ENCODE data around the gene TGM1.
A peak's percentile ranks its signal among the peaks of the same experiment; 100 is the strongest.

Gene TGM1

DNA sequence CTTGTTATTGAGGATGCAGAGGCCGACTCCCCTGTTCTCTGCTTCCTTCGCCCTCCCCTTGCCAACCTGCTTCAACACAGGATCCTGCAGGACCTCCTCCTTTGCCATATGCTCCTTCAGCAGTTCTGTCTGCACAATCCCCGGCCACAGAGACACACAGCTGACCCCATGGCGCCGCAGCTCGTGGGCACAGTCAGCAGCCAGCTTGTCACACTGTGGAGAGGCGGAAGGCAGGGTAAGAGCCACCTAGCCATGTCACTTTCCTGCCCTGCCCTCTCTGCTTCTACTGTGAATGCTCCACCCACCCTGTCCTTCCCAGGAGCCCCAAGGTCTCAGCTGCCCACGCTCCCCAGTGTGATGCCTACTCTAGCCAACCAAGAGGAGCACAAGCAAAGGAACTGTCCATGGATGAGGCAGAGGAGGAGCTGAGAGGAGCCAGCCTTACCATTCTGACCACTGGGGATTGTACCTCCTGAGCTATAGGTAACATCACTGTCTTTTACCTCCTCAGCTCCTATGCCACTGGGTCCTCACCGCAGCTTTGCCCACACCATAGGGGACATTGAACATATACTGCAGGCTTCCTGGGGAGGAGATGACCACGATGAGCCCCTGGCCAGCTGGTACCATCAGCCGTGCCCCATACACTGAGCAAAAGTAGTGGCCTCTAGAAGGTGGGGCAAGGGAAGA lies 29.3 kb upstream of the TGM1 start:
- DNase-seq (ENCODE audit: extremely low read depth in 1 of 2, low read depth in 1 of 2): no peak

DNA sequence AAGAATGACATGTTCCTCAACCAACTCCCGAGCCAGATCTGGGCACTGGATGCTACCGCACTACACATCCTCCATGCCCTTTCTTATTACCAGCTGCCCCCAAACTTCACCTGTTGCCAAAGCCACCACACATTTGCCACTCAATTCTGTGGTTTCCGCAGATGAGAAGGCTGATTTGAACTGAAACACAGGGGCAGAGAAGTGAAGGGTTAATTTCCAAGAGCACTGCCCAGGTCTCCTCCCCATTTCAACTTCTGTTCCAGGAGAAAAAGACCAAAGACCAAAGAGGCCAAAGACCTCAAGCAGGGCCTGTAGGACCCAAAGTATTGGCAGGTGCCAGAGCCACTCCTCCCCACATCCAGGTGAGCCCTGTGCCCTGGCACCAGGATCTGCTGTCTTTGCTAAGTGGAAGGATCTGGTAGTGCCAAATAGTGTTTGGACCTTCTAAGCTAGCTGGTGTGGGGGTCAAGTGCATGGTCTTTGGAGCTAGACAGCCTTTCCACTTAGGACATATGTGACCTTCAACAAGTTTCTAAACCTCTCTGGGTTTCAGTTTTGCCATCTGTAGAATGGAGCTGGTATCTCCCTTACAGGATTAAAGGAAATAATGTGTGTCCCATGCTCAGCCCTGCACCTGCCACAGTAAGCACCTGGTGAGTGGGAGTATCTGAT lies 28.6 kb upstream of the TGM1 start:
- DNase-seq (ENCODE audit: extremely low read depth in 1 of 2, low read depth in 1 of 2): no peak

DNA sequence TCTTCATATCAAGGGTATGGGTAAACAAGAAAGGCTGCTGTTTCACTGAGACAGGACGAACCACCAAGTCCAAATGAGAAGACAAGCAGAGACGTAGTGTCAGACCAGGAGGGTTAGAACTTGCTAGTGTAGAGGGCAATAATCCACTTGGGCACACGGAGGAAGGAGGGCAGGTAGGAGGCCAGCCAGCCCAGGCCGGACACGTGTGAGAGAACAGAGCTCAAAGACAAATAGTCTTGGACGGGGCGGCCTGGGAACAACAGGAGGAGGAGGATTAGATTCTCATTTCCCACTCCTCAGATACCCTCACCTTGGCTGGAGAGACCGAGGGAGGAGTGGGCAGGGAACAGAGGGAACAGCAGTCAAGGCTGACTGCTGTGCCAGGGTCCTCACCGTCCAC lies 27.8 kb upstream of the TGM1 start:
- no peak for DNase-seq (ENCODE audit: extremely low read depth in 1 of 2, low read depth in 1 of 2)

DNA sequence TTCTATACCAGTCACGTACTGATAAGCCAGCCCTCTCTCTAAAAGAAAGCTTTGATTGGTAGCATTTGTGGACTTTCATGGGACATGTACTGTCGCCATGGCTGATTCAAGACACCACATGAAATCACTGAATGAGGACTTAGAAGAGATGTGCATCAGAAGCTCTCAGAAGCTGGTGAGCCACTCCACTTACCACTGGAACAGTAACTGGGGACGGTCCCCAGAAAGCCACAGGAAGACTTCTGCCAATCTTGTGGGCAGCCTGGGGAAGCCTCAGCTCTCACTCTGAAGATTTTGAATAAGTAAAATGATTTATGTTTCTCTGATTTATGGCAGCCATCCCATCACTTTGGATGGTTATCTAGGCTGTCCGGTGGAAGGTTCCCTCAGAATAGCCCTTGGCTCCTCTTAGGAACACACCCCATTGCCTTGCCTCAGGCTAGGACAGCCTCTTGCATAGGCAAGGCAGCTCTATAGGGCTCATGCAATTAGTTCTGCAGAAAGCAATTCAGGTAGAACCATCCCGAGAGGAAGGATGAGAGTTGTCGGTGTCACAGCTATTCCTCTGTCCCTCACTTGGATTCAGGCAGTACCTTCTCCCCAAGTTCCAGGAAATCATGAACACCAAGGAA lies 26.8 kb upstream of the TGM1 start:
- DNase-seq (ENCODE audit: extremely low read depth in 1 of 2, low read depth in 1 of 2): peak in 1 of 2 donors; percentile 82

DNA sequence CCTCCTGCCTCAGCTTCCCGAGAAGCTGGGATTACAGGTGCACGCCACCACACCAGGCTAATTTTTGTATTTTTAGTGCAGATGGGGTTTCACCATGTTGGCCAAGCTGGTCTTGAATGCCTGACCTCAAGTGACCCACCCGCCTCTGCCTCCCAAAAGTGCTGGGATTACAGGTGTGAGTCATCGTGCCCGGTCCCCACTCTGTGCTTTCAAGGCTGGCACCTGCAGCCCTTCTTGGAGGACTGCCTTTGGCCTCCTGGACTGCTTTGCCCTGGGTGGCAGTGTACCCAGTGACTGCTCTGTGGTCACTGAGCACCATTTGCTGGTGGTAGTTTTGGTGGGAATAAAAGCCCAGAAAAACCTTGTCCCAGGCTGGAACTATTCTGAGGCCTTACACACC lies 24.0 kb upstream of the TGM1 start:
- DNase-seq (ENCODE audit: extremely low read depth in 1 of 2, low read depth in 1 of 2): no peak

DNA sequence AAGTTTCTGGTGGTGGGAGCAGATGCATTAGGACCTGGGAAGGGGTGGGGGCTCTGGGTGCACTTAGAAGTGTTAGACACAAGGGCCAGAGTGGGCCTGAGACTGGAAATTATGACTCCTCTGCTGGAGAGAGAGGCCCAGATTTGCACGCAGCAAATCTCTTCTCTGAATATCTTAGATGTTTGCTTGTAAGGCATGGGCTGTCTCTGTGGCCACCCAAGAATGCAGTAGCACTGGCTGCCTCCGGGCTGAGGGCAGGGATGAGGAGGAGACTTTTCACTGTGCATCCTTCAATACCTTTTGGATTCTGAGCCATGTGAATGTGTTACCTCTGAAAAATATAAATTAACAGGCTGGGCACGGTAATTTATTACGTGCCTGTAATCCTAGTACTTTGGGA lies 22.4 kb upstream of the TGM1 start:
- DNase-seq (ENCODE audit: extremely low read depth in 1 of 2, low read depth in 1 of 2): no peak

DNA sequence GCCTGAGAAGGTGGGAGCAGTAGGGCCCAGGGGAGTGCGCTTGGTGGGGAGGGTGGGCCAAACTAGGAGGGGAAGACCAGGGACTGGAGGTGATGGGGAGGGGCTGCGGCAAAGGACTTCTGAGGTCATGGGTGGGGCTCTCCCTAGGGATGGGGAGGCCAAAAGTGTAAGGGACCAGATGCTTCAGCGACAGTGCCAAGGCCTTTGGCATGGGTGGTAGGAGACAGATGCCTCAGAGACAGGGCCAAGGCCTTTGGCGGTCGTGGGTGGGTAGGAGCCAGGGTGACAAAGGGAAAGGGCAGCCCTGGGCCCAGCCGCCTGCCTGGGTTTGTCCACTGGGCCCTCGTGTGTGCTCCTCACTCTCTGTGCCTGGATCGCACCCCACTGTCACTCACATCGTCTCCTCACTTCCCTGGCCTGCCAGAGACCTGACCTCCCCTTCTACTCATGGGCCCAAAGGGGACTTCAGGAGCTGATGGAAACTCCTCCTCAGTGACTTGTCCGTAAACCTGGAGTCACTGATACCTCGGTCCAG lies 21.6 kb upstream of the TGM1 start:
- no peak for DNase-seq (ENCODE audit: extremely low read depth in 1 of 2, low read depth in 1 of 2)

DNA sequence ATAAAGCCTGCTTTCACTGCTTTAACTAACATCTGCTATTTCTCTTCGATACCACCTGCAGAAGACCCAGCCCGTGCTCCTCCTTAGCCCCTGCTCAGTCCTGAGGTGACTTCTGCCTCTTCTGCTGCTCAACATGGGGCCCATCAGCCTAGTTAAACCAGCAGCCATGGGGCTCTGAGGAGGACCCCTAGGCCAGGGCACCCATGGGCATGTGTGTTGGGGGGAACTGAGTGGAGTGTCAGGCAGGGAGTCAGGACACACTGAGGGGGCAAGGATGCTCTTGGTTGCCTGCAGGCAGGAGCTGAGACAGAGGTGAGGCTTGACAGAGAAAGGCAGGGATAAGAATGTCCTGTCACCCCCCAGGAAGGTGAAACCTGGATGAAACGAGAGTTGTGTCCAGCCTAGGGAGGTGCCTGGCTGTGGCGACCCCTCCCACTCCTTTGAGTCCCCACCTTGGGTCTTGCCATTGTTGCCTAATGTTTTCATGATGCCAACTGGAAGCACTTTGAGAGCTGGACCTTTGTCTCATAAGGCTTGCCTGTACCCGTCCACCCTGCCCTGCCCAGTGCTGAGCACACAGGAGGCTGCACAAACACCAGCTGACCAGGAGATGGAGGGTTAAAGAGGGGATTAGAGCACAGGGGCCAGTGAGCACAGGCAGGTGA lies 21.0 kb upstream of the TGM1 start:
- DNase-seq (ENCODE audit: extremely low read depth in 1 of 2, low read depth in 1 of 2): no peak

DNA sequence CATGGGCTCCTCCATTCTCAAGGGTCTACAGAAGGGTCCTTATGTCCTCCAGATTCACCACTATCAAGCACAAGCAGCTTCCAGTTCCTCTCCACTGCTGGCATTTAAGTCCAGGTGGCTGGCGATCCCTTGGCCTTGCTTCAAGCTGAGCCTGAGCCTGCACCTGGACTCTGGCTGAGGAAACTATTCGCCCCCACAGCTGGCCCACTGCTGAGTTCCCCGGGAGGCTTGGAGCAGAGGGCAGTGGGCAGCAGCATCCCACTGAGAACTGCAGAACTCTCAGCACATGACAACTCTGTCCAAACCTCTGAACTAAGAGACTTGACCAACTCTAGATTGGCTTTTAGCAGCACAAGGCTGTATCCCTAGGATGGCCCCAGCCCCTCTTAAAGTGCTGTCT lies 19.8 kb upstream of the TGM1 start:
- DNase-seq (ENCODE audit: extremely low read depth in 1 of 2, low read depth in 1 of 2): no peak

DNA sequence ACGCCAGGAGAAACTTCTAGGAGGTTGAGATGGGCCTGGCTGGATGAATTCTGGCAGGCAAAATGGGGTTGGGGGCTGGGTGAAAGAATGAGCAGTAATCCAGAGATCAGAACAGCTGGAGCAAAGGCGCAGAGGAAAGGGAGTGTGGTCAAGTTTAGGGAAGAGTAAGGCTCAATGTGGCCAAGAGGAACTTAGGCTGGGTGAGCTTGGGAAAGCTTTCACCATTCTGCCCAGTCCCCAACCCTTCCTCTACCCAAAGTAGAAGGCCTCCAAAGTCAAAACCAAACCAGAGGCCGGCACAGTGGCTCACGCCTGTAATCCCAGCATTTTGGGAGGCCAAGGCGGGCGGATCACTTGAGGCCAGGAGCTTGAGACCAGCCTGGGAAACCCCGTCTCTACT lies 18.7 kb upstream of the TGM1 start:
- no peak for DNase-seq (ENCODE audit: extremely low read depth in 1 of 2, low read depth in 1 of 2)

DNA sequence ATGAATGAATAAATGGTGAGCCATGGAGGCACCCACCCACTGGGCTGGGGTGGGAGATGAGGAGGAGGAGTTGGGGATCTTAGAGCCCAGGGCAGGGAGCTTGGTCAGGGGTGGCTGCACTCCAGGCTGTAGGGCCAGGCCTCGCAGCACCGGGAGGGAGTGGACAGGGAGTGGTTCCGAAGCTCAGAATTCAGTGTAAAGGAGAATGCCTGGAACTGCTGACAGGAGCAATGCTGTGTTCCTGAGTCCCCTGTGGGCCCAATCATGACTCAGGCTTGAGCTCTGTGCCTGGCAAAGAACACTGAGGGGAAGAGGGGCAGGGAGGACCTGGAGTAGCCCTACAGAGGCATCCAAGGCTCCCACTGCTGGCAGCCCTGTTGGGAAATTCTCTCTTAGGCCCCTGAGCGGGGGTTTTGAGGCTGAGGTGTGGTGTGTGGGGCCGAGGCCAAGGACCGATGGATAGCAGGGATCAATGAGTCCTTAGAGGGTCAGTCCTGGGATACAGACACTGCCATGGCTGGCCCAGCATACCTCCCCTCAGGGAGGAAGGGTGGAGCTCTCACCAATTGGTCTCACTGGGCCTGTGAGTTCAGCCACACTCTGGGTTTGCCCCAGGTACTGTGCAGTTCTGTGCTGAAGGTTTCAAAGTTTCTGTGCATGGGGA lies 18.0 kb upstream of the TGM1 start:
- no peak for DNase-seq (ENCODE audit: extremely low read depth in 1 of 2, low read depth in 1 of 2)

DNA sequence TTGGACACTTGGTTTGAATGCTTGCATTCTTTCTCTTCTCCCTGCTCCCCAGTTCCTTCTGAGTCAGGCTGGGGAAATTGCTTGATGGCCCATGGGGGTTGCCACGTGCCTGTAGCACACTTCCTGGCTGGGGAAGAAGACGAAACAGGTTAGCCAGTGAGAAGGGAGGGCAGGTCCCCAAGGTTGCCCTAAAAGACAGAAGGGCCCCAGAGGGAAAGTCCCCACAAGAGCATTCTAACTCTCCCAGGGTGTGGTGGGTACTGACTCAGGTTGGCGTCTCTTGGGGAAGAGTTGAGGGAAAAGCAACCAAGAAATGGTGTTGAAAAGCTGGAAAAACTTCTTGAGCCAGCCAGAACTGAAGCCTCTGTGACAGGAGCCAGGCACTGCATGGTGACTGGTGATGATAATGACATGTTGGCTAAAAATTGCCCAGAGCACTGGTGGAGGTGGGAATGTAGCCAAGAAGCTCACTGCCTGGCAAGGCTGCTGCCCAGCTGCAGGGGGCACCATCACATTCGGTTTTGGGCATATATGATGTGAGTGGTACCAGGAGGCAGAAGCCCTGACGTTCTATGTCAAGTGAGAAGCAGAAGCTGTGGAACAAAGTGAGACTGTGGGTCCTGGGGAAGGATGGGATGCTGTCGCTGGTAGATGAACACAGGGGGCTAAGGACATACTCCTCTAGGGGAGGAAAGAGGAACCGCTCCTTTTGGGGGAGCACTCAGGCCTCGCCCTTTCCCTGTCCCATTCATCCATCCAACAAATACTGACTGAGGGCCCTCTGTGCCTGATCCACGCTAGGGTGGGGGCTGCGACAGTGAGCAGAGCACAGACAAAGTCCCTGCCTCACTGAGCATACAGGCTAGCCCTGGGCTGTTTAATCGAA lies 16.6 kb upstream of the TGM1 start:
- peak; percentile 20 to 57 for DNase-seq (ENCODE audit: extremely low read depth in 1 of 2, low read depth in 1 of 2)

DNA sequence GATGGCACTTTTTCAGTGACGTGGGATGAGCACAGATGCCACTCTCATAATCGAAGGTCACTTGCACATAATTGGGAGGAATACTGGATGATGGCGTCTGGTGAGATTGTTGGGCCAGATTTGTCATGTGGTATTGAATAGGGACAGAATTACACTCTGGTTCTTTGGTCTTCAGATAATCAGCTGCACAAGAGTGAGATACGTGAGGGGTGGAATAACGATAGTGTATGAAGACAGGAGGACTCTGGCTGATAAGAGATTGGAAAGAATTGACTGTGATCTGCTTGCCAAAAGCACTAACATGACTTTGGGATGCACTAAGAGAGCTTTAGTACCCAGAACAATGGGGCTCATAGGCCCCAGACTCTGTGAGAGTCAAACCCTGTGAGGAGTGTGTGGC lies 15.4 kb upstream of the TGM1 start:
- no peak for DNase-seq (ENCODE audit: extremely low read depth in 1 of 2, low read depth in 1 of 2)

DNA sequence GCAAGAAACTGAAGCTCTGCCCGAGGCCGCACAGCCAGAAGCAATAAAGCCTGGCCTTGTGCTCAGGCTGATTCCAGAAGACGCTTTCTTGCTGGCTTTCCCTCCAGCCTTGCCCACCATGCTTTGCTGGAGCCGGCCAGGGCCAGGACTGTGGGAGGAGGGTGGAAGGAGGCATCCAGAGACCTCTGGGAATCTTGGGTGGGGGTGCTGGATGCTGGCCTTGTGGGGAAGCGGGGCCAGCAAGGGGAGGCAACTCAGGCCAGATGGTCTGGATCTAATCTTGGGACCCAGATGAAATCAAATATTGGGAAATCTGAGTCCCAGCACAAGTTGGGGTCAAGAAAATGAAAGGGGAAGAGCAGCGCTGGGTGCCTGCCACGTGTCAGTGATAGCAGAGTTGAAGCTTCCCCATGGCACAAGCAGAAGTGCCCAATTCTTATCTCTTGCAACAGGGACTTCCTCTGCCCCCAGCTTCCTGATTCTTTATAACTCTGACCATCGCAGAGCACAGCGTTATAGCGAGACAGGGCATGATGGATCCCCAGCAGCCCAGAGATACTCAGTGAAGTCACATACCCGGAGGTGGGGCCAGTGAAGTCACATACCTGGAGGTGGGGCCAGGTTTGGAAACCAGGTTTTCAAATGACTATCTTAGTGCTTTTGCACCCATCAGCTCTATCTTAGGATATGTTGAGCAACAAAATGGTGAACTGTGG lies 14.8 kb upstream of the TGM1 start:
- DNase-seq (ENCODE audit: extremely low read depth in 1 of 2, low read depth in 1 of 2): no peak

DNA sequence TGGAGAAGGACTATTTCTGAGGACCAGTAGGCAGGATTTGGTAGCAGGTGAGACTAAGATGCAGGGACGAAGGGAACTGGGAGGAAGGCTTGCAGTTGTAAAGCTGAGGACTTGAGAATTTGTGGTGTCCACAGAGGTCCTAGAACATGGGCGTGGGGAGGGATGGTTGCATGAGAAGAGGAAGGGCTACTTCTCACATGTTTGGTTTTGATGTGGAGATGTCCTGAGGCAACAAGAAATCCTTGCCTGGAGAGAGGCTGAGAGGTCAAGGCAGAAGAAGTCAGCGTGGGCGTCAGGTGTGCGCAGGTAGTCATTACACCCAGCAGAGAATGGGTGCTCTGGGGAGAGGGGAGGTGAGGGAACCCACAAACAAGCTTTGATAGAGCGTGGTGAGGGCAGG lies 14.1 kb upstream of the TGM1 start:
- no peak for DNase-seq (ENCODE audit: extremely low read depth in 1 of 2, low read depth in 1 of 2)

DNA sequence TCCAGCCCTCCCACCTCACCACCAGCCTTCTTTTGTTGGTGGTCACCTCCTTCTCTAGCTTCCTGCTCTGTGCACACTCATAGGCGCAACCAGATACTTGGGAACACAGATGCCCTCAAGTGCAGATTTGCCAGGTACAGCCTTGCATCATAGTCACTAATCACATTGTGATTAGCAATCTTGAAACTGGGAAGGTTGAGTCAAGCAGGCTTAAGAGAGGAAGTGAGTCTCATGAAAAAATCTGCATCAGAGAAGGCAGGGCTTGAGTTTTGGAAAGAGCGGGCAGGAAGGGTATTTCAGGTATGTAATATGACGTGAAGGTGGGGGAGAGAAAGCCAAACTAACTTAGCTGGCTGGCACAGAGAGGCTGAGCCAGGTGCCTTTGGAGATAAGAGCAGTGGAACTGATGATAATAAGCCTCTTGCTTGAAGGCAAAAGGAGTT lies 11.1 kb upstream of the TGM1 start:
- DNase-seq (ENCODE audit: extremely low read depth in 1 of 2, low read depth in 1 of 2): peak; percentile 10 to 50

DNA sequence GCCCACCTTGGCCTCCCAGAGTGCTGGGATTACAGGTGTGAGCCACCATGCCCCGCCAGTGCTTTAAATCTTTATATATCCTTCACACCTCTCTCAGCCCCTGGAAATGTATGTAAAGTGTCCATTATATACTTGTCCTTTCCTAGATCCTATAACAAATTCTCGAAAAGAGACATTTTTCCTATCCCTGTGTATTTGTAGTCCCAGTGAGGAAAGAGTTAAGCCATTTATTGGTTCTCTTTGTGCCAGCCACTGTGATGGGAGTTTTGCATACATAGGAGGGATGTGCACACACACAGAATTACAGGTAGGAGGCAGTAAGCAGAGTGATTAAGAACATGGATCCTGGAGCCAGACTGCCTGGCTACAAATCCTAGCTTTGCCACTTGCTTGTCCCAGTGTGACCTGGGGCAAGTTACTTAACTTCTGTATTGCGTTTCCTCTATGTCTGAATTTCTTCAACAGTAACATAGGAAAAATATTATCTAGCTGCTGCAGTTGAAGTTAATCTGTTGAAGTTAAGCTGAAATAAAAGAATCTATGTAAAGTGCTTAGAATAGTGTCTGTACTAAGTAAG lies 10.5 kb upstream of the TGM1 start:
- DNase-seq (ENCODE audit: extremely low read depth in 1 of 2, low read depth in 1 of 2): no peak

DNA sequence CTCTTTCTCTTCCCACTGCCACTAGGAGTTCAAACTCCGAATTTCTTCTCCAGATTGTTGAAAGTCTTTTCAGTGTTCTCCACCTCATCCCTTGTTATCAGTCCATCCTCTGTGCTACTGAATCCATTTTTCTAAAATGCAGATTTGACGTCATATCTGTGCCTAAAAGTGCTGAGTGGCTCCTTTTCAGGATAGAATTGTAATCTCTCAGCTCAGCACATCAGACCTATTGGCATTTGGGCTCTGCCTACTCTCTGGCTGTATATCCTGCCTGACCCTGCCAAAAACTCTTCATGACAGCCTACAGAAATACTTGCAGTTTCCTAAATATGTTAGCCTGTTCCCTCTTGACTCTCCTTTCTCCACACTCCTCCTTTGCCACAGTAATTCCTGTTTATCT lies 9.5 kb upstream of the TGM1 start:
- DNase-seq (ENCODE audit: extremely low read depth in 1 of 2, low read depth in 1 of 2): no peak

DNA sequence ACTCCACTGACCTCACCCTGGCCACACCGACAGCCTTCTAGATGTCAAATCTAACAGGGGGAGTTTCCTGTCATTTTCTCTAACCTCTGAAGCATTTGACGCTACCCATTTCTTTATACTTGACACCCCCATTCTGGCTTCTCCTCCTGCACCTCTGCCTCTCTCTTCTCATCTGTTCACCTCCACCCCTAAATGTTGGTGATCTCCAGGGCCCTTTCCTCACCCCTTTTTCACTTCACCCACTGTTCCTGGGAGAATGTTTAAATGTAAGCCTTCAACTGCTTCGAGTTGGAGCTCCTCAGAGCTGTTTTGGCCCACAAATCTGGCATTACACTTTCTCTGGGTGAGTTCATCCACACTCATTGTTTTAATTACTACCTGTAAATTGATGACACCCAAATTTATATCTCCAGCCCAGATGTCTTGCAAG lies 8.9 kb upstream of the TGM1 start:
- DNase-seq (ENCODE audit: extremely low read depth in 1 of 2, low read depth in 1 of 2): peak in 1 of 2 donors; percentile 28

All from stimulated activated CD8-positive, alpha-beta memory T cell treated with anti-CD3 and anti-CD28 coated beads, Interleukin-7, amount 100 ng/mL, for 48 hours (primary cell).